Bronchial epithelial cell (primary cell): ENCODE measurements around the gene GRM1. TPM values are rescaled to one million over a fixed set of nuclear protein-coding genes. Genes with fewer than 3 reads are reported as not detected.
A peak's percentile ranks its signal among the peaks of the same experiment; 100 is the strongest.

Experiments used
- DNase-seq: peaks from one replicate; pipeline ENCODE4 v3.0.0-alpha.2; 2010; ENCODE audit warnings: low read depth
- FAIRE-seq: peaks from 2 replicates; lab custom pipeline; 2011; peaks lifted over from hg19 to GRCh38; lab: Jason Lieb, UNC
- H3K27me3 ChIP-seq: 2 replicates; pipeline ENCODE4 v1.5.1; 2011; ENCODE audit warnings: low read length; ENCODE audit not compliant: control insufficient read depth, insufficient read depth
- H3K36me3 ChIP-seq: 2 replicates; pipeline ENCODE4 v1.5.1; 2011; ENCODE audit warnings: low read length; ENCODE audit not compliant: control insufficient read depth, insufficient read depth
- H3K4me3 ChIP-seq: 2 replicates; pipeline ENCODE4 v1.5.1; 2011; ENCODE audit warnings: mild to moderate bottlenecking, low read depth, low read length, control low read depth
- total RNA-seq: library from RNA; depleted of rRNA; stranded (reverse); fragments of >200 nt; gene quantifications from 2 replicates; pipeline ENCODE4 v1.2.1, GENCODE V29; 2014
- TF ChIP-seq, protein P1 (sequence below): IDR thresholded peaks from 2 replicates; pipeline ENCODE4 v1.5.1; 2011; ENCODE audit warnings: mild to moderate bottlenecking, moderate library complexity, low read length, control low read depth, inconsistent platforms; ENCODE audit not compliant: insufficient read depth, severe bottlenecking

The GRM1 gene
- total RNA-seq, 1 donor from 2014 or later = not detected

DNA sequence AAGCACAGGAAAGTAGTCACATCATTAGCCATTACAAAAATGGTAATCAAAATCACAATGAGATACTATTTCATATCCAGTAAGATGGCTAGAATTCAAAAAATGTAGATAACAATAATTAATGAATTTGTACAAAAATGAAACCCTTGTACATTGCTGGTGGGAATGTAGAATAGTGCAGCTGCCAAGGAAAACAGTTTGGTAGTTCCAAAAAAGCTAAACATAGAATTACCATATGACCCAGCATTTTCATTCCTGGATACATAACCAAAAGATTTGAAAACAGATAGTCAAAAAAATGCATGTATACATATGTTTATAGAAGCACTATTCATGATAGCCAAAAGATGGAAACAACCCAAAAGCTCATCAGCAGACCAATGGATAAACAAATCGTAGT is 263.6 kb downstream of the GRM1 start:
- Histone ChIP-seq H3K4me3 (no peak overlapping the region), H3K36me3 (no peaks in the 10 kb centered on the region), H3K27me3 (no peaks in the 10 kb centered on the region)
- DNase-seq (no peak), FAIRE-seq (no peak)
- TF ChIP-seq, protein P1, sequence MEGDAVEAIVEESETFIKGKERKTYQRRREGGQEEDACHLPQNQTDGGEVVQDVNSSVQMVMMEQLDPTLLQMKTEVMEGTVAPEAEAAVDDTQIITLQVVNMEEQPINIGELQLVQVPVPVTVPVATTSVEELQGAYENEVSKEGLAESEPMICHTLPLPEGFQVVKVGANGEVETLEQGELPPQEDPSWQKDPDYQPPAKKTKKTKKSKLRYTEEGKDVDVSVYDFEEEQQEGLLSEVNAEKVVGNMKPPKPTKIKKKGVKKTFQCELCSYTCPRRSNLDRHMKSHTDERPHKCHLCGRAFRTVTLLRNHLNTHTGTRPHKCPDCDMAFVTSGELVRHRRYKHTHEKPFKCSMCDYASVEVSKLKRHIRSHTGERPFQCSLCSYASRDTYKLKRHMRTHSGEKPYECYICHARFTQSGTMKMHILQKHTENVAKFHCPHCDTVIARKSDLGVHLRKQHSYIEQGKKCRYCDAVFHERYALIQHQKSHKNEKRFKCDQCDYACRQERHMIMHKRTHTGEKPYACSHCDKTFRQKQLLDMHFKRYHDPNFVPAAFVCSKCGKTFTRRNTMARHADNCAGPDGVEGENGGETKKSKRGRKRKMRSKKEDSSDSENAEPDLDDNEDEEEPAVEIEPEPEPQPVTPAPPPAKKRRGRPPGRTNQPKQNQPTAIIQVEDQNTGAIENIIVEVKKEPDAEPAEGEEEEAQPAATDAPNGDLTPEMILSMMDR = no peak

DNA sequence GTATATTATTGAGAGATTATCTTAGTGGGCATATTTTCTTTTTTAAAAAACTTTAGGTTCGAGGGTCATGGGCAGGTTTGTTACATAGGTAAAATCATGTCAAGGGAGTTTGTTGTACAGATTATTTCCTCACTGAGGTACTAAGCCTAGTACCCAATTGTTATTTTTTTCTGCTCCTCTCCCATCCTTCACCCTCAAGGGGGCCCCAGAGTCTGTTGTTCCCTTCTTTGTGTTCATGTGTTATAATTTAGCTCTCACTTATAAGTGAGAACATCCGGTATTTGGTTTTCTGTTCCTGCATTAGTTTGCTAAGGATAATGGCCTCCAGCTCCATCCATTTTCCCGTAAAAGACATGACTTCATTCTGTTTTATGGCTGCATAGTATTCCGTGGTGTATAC is 266.8 kb downstream of the GRM1 start:
- H3K36me3 ChIP-seq = no peaks in the 10 kb centered on the region
- TF ChIP-seq, protein P1 = no peak
- H3K4me3 ChIP-seq = no peak overlapping the region
- FAIRE-seq (no peak), DNase-seq (no peak)
- H3K27me3 ChIP-seq = no peaks in the 10 kb centered on the region

DNA sequence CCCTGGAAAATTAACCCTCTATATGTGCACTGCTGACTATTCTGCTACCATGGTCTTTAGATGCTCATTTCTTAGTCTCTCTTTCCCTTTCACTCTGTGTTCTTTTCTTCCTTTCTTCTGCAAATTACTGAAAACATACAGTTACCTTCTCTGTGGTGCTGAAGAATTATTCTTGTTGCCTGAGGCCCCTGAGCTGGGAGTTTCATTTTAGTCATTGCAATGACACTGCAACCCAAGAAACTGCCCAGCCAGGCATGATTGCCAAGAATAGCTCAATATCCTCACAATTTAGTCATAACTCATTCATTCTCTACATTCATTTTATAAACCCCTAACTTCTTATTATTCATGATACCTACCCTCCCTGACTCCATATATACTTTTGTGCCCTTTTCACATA is 269.0 kb downstream of the GRM1 start:
- peak; percentile 42 for DNase-seq
- no peak for FAIRE-seq
- Histone ChIP-seq H3K36me3 (no peaks in the 10 kb centered on the region), H3K4me3 (no peak overlapping the region), H3K27me3 (peaks cover under 1% of the 10 kb centered on the region)
- TF ChIP-seq, protein P1 = no peak

DNA sequence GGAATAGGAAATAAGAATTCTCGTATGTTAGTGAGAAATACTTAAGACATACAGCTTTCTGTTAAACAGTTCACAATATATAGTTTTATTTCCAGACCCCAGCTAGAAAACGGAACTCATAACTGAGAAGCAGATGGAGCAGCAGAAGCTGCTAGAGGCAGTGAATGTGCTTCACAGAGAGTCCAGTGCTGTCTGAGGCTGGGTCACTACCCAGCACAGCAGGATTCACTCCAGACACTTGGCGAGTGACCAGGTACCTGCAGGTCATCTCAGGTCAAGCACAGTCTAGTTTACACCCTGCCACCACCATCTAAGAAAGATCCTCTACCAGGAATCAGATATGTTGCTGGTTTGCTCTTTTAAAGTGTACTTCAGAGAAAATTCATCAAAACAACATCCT is 271.7 kb downstream of the GRM1 start:
- TF ChIP-seq, protein P1 = no peak
- no peaks in the 10 kb centered on the region for H3K36me3 ChIP-seq
- no peak for DNase-seq
- no peak overlapping the region for H3K4me3 ChIP-seq
- H3K27me3 ChIP-seq = peaks cover 1% of the 10 kb centered on the region
- no peak for FAIRE-seq

DNA sequence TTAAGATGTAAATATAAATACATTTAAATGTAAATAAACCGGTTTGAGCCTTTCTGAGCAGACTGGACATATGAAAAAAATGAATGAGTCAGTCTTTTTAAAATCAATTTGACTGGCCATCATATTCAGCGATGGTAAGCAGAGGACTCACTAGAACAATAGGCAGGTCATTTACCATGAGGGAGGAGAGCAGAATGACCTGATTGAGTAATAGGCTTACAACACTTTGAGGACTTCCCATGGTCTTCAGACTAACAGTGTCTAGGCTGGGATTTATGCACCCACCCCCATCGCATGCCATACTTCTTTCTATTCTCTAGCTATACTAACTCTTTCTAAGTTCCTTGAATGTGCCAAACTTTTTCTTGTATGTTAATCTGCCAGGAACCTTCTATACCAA is 272.9 kb downstream of the GRM1 start:
- H3K27me3 ChIP-seq = peaks cover 1% of the 10 kb centered on the region
- no peak for DNase-seq
- no peak for FAIRE-seq
- TF ChIP-seq, protein P1 = no peak
- H3K36me3 ChIP-seq = no peaks in the 10 kb centered on the region
- H3K4me3 ChIP-seq = no peak overlapping the region

DNA sequence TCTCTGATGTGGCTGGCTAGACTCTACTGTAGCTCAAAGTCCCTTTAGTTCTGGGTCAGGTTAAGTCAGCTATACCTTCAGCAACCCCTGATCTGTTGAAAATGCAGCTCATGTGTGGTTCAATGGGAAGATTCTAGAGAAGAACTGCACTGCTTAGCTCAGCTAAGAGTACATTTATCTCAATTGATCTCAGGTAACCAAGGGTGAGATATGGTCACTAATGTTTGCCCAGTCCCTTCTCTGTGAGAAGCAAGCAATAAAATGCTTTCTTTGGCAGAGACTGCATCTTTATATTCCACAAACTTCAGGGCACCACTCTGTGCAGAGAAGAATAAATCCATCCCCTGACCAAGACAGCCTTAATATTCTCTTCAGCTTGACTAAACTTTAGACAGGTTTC is 274.1 kb downstream of the GRM1 start:
- no peak for DNase-seq
- Histone ChIP-seq H3K36me3 (no peaks in the 10 kb centered on the region), H3K4me3 (no peak overlapping the region), H3K27me3 (peaks cover 1% of the 10 kb centered on the region)
- TF ChIP-seq, protein P1 = no peak
- no peak for FAIRE-seq
